ENCODE measurements around the gene DYNAP. TPM values are rescaled to one million over a fixed set of nuclear protein-coding genes. Genes with fewer than 3 reads are reported as not detected.

Gene DYNAP
- total RNA-seq, 2 experiments from 2014 or later: not detected

GRCh38 chr18:54612237-54612636 is 21.2 kb downstream of the DYNAP start:
- no peak overlapping the region for H3K27ac Mint-ChIP-seq
- DNase-seq (no peak), ATAC-seq (ENCODE audit: poor library complexity) (no peak)
- no peak for TF ChIP-seq CTCF (IDR thresholded peaks at IDR 0.05)
- Histone ChIP-seq H3K9me3 (ENCODE audit: control insufficient read depth in 1 of 2, insufficient read depth in 1 of 2, low read length in 2 of 2) (no peaks in the 10 kb centered on the region), H3K4me3 (ENCODE audit: low read length) (no peak overlapping the region), H3K36me3 (ENCODE audit: insufficient read depth, low read length) (no peaks in the 10 kb centered on the region), H3K27me3 (ENCODE audit: control insufficient read depth in 1 of 2, insufficient read depth in 2 of 2, low read length in 2 of 2) (no peaks in the 10 kb centered on the region), H3K27ac (ENCODE audit: low read depth in 1 of 2, low read length in 2 of 2) (no peak overlapping the region), H3K4me1 (ENCODE audit: insufficient read depth, low read length) (no peaks in the 10 kb centered on the region)
- ChIA-PET CTCF (no interaction called here), POLR2A (no interaction called here)
- H3K36me3 Mint-ChIP-seq (ENCODE audit: low read depth): no peaks in the 10 kb centered on the region
- H3K4me1 Mint-ChIP-seq (ENCODE audit: low read depth): no peaks in the 10 kb centered on the region
- no peaks in the 10 kb centered on the region for H3K9me3 Mint-ChIP-seq
- intact Hi-C loops (cut with DNase I, micrococcal nuclease): no loop called here
- no peaks in the 10 kb centered on the region for H3K27me3 Mint-ChIP-seq
- H3K4me3 Mint-ChIP-seq: no peak overlapping the region

- DNase-seq (no peak), ATAC-seq (ENCODE audit: poor library complexity) (no peak)
- H3K27ac Mint-ChIP-seq: no peak overlapping the region
- no peaks in the 10 kb centered on the region for H3K4me1 ChIP-seq (ENCODE audit: insufficient read depth, low read length)
- no peak for TF ChIP-seq CTCF (IDR thresholded peaks at IDR 0.05)
- H3K27me3 Mint-ChIP-seq: no peaks in the 10 kb centered on the region
- ChIA-PET POLR2A (no interaction called here), CTCF (no interaction called here)
- H3K4me1 Mint-ChIP-seq (ENCODE audit: low read depth): no peaks in the 10 kb centered on the region
- no peaks in the 10 kb centered on the region for H3K36me3 ChIP-seq (ENCODE audit: insufficient read depth, low read length)
- H3K9me3 ChIP-seq (ENCODE audit: control insufficient read depth in 1 of 2, insufficient read depth in 1 of 2, low read length in 2 of 2): no peaks in the 10 kb centered on the region
- H3K27ac ChIP-seq (ENCODE audit: low read depth in 1 of 2, low read length in 2 of 2): no peak overlapping the region
- intact Hi-C loops (cut with DNase I, micrococcal nuclease): no loop called here
- H3K9me3 Mint-ChIP-seq: no peaks in the 10 kb centered on the region
- H3K4me3 ChIP-seq (ENCODE audit: low read length): no peak overlapping the region
- no peaks in the 10 kb centered on the region for H3K36me3 Mint-ChIP-seq (ENCODE audit: low read depth)
- no peak overlapping the region for H3K4me3 Mint-ChIP-seq
- no peaks in the 10 kb centered on the region for H3K27me3 ChIP-seq (ENCODE audit: control insufficient read depth in 1 of 2, insufficient read depth in 2 of 2, low read length in 2 of 2)
Measured at GRCh38 chr18:54613174-54613573, 22.1 kb downstream of the DYNAP start.

GRCh38 chr18:54616220-54616848 is 25.3 kb downstream of the DYNAP start:
- Histone ChIP-seq H3K36me3 (ENCODE audit: insufficient read depth, low read length) (no peaks in the 10 kb centered on the region), H3K4me3 (ENCODE audit: low read length) (no peak overlapping the region), H3K27ac (ENCODE audit: low read depth in 1 of 2, low read length in 2 of 2) (no peak overlapping the region), H3K4me1 (ENCODE audit: insufficient read depth, low read length) (no peaks in the 10 kb centered on the region), H3K27me3 (ENCODE audit: control insufficient read depth in 1 of 2, insufficient read depth in 2 of 2, low read length in 2 of 2) (peaks cover 0 to 3% of the 10 kb centered on the region in 2 experiments), H3K9me3 (ENCODE audit: control insufficient read depth in 1 of 2, insufficient read depth in 1 of 2, low read length in 2 of 2) (no peaks in the 10 kb centered on the region)
- TF ChIP-seq CTCF (IDR thresholded peaks at IDR 0.05): no peak
- intact Hi-C loops (cut with DNase I, micrococcal nuclease): no loop called here
- no peaks in the 10 kb centered on the region for H3K36me3 Mint-ChIP-seq (ENCODE audit: low read depth)
- H3K9me3 Mint-ChIP-seq: no peaks in the 10 kb centered on the region
- no peaks in the 10 kb centered on the region for H3K27me3 Mint-ChIP-seq
- DNase-seq (no peak), ATAC-seq (ENCODE audit: poor library complexity) (no peak)
- CTCF ChIA-PET: no interaction called here
- no peak overlapping the region for H3K4me3 Mint-ChIP-seq
- POLR2A ChIA-PET: no interaction called here
- no peaks in the 10 kb centered on the region for H3K4me1 Mint-ChIP-seq (ENCODE audit: low read depth)
- H3K27ac Mint-ChIP-seq: no peak overlapping the region
